ENCODE data around the gene AK5.

AK5 gene

GRCh38 chr1:77433934-77434333 is 152.1 kb downstream of the AK5 start:
- TF ChIP-seq CTCF (IDR thresholded peaks at IDR 0.05), result no peak
- no peak overlapping the region for H3K4me3 ChIP-seq
- no peak overlapping the region for H3K27ac ChIP-seq

GRCh38 chr1:77434967-77435366 is 153.1 kb downstream of the AK5 start:
- Histone ChIP-seq H3K4me3 (no peak overlapping the region), H3K27ac (no peak overlapping the region)
- no peak for DNase-seq (ENCODE audit: low spot score)
- TF ChIP-seq CTCF (IDR thresholded peaks at IDR 0.05), result no peak

More at GRCh38 chr1:77433934-77434333, 152.1 kb downstream of the AK5 start:
- DNase-seq (ENCODE audit: low spot score), result no peak

- DNase-seq (ENCODE audit: low spot score), result no peak
- H3K27ac ChIP-seq, result peak overlapping the region; percentile 56 to 63
Observed at GRCh38 chr1:77438236-77438913, 156.6 kb downstream of the AK5 start.

GRCh38 chr1:77446841-77447555 is 165.2 kb downstream of the AK5 start:
- Histone ChIP-seq H3K4me3 (no peak overlapping the region), H3K27ac (no peak overlapping the region)
- DNase-seq (ENCODE audit: low spot score), result no peak
- no peak for TF ChIP-seq CTCF (IDR thresholded peaks at IDR 0.05)

More at GRCh38 chr1:77438236-77438913, 156.6 kb downstream of the AK5 start:
- peak overlapping the region; percentile 51 for H3K4me3 ChIP-seq
- no peak for TF ChIP-seq CTCF (IDR thresholded peaks at IDR 0.05)

- H3K27ac ChIP-seq, result no peak overlapping the region
- DNase-seq (ENCODE audit: low spot score), result no peak
- no peak overlapping the region for H3K4me3 ChIP-seq
- TF ChIP-seq CTCF (IDR thresholded peaks at IDR 0.05), result no peak
Observed at GRCh38 chr1:77447669-77448068, 165.8 kb downstream of the AK5 start.

- DNase-seq (ENCODE audit: low spot score), result no peak
- Histone ChIP-seq H3K27ac (no peak overlapping the region), H3K4me3 (no peak overlapping the region)
- TF ChIP-seq CTCF (IDR thresholded peaks at IDR 0.05), result no peak
Observed at GRCh38 chr1:77459881-77460280, 178.1 kb downstream of the AK5 start.

- H3K27ac ChIP-seq, result no peak overlapping the region
- no peak for DNase-seq (ENCODE audit: low spot score)
- TF ChIP-seq CTCF (IDR thresholded peaks at IDR 0.05), result no peak
- no peak overlapping the region for H3K4me3 ChIP-seq
Observed at GRCh38 chr1:77461691-77462090, 179.9 kb downstream of the AK5 start.
